Measurements from ENCODE around the gene PDZD4.

The PDZD4 gene

GRCh38 chrX:153867671-153868070, 37.3 kb upstream of the PDZD4 start:
- in situ Hi-C loops (cut with MboI; ENCODE audit: low sequenced_read_pairs), result no loop called here

GRCh38 chrX:153867139-153867538, 36.8 kb upstream of the PDZD4 start:
- in situ Hi-C loops (cut with MboI; ENCODE audit: low sequenced_read_pairs), result no loop called here

GRCh38 chrX:153866302-153867019, 36.1 kb upstream of the PDZD4 start:
- in situ Hi-C loops (cut with MboI; ENCODE audit: low sequenced_read_pairs), result no loop called here

GRCh38 chrX:153865685-153866084, 35.3 kb upstream of the PDZD4 start:
- in situ Hi-C loops (cut with MboI; ENCODE audit: low sequenced_read_pairs), result no loop called here

GRCh38 chrX:153865321-153865580, 34.9 kb upstream of the PDZD4 start:
- in situ Hi-C loops (cut with MboI; ENCODE audit: low sequenced_read_pairs), result no loop called here

- in situ Hi-C loops (cut with MboI; ENCODE audit: low sequenced_read_pairs), result no loop called here
These were observed 34.4 kb upstream of the PDZD4 start for GRCh38 chrX:153864561-153865320.

GRCh38 chrX:153864101-153864500, 33.8 kb upstream of the PDZD4 start:
- in situ Hi-C loops (cut with MboI; ENCODE audit: low sequenced_read_pairs), result no loop called here

GRCh38 chrX:153863251-153863991, 33.1 kb upstream of the PDZD4 start:
- in situ Hi-C loops (cut with MboI; ENCODE audit: low sequenced_read_pairs), result no loop called here

GRCh38 chrX:153862369-153863250, 32.3 kb upstream of the PDZD4 start:
- in situ Hi-C loops (cut with MboI; ENCODE audit: low sequenced_read_pairs), result no loop called here

- in situ Hi-C loops (cut with MboI; ENCODE audit: low sequenced_read_pairs), result no loop called here
These were observed 31.5 kb upstream of the PDZD4 start for GRCh38 chrX:153861733-153862310.

- in situ Hi-C loops (cut with MboI; ENCODE audit: low sequenced_read_pairs), result no loop called here
These were observed 30.8 kb upstream of the PDZD4 start for GRCh38 chrX:153861151-153861550.

GRCh38 chrX:153857348-153857903, 27.1 kb upstream of the PDZD4 start:
- in situ Hi-C loops (cut with MboI; ENCODE audit: low sequenced_read_pairs), result no loop called here

GRCh38 chrX:153854702-153855101, 24.4 kb upstream of the PDZD4 start:
- in situ Hi-C loops (cut with MboI; ENCODE audit: low sequenced_read_pairs), result no loop called here

- in situ Hi-C loops (cut with MboI; ENCODE audit: low sequenced_read_pairs), result no loop called here
These were observed 23.5 kb upstream of the PDZD4 start for GRCh38 chrX:153853902-153854267.

- in situ Hi-C loops (cut with MboI; ENCODE audit: low sequenced_read_pairs), result no loop called here
These were observed 23.0 kb upstream of the PDZD4 start for GRCh38 chrX:153853180-153853901.

GRCh38 chrX:153851981-153852380, 21.6 kb upstream of the PDZD4 start:
- in situ Hi-C loops (cut with MboI; ENCODE audit: low sequenced_read_pairs), result no loop called here

- in situ Hi-C loops (cut with MboI; ENCODE audit: low sequenced_read_pairs), result no loop called here
These were observed 18.0 kb upstream of the PDZD4 start for GRCh38 chrX:153848325-153848724.

- in situ Hi-C loops (cut with MboI; ENCODE audit: low sequenced_read_pairs), result no loop called here
These were observed 15.5 kb upstream of the PDZD4 start for GRCh38 chrX:153845842-153846241.

GRCh38 chrX:153845195-153845594, 14.9 kb upstream of the PDZD4 start:
- in situ Hi-C loops (cut with MboI; ENCODE audit: low sequenced_read_pairs), result no loop called here
